ENCODE data around the gene CT45A7.
"Not testable (repeated sequence)": the region's sequence is repeated elsewhere in the genome, so short reads cannot be mapped to it uniquely, and the experiment has no call there.

DNA sequence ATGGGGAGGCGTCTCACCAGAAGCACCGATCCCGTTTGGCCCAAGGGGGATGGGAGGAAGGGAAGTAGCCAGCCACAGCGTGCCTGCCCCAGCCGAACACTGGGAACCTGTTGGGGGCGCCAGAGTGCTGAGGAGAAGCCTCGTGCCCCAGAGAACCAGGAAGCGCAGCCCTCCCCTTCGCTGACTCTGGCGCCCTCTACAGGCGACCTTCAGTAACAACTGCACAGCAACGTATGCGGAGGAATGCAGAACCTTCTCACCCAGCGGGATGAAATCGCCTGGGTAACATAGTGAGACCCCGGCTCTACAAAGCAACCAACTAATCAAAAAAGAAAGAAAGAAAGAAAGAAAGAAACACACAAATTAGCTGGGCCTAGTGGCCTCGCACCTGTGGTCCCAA, 17.4 kb upstream of the CT45A7 start, which contains the start of gene CT45A8:
- TF ChIP-seq, protein P1, sequence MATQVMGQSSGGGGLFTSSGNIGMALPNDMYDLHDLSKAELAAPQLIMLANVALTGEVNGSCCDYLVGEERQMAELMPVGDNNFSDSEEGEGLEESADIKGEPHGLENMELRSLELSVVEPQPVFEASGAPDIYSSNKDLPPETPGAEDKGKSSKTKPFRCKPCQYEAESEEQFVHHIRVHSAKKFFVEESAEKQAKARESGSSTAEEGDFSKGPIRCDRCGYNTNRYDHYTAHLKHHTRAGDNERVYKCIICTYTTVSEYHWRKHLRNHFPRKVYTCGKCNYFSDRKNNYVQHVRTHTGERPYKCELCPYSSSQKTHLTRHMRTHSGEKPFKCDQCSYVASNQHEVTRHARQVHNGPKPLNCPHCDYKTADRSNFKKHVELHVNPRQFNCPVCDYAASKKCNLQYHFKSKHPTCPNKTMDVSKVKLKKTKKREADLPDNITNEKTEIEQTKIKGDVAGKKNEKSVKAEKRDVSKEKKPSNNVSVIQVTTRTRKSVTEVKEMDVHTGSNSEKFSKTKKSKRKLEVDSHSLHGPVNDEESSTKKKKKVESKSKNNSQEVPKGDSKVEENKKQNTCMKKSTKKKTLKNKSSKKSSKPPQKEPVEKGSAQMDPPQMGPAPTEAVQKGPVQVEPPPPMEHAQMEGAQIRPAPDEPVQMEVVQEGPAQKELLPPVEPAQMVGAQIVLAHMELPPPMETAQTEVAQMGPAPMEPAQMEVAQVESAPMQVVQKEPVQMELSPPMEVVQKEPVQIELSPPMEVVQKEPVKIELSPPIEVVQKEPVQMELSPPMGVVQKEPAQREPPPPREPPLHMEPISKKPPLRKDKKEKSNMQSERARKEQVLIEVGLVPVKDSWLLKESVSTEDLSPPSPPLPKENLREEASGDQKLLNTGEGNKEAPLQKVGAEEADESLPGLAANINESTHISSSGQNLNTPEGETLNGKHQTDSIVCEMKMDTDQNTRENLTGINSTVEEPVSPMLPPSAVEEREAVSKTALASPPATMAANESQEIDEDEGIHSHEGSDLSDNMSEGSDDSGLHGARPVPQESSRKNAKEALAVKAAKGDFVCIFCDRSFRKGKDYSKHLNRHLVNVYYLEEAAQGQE (IDR thresholded peaks at IDR 0.05; ENCODE audit: insufficient read depth in 1 of 2, low read depth in 2 of 2, low read length in 2 of 2), result not testable (repeated sequence)
- TF ChIP-seq FOXP2 (optimal IDR thresholded peaks at IDR 0.05; ENCODE audit: borderline replicate concordance, extremely low read depth, extremely low read length, insufficient read depth); POLR2AphosphoS5 (IDR thresholded peaks at IDR 0.05; ENCODE audit: low read depth, low read length): not testable (repeated sequence)

Data from PFSK-1 (cell line).